WTC11 (cell line): ENCODE data around the gene TWIST2. TPM values are rescaled to one million over a fixed set of nuclear protein-coding genes. Genes with fewer than 3 reads are reported as not detected.

ENCODE experiments used
- ATAC-seq: fragments of 200-7000 bp; cut with Tn5 transposase; 2 replicates; pipeline ENCODE4 v1.10.0; 2021; ENCODE audit warnings: mild to moderate bottlenecking, moderate library complexity
- CTCF ChIA-PET: fragments of 300-600 bp; sonication (Branson Sonifier 250); formaldehyde crosslinking; loops from one replicate; lab custom pipeline; 2021; ENCODE audit warnings: antibody characterized with exemption; lab: Charles Lee
- POLR2A ChIA-PET: fragments of 350-600 bp; sonication (Branson Sonifier 250); formaldehyde crosslinking; loops from one replicate; lab custom pipeline; 2021; ENCODE audit warnings: antibody characterized with exemption; lab: Charles Lee
- DNase-seq: peaks from one replicate; pipeline ENCODE4 v3.0.0; 2021; ENCODE audit warnings: low spot score
- H3K27ac Mint-ChIP-seq: 2 replicates; pipeline ENCODE4 v1.8.0; 2021; ENCODE audit warnings: mixed read lengths
- H3K27me3 Mint-ChIP-seq: 2 replicates; pipeline ENCODE4 v1.8.0; 2021; ENCODE audit warnings: low read depth, mild to moderate bottlenecking, moderate library complexity, mixed read lengths
- H3K36me3 Mint-ChIP-seq: 2 replicates; pipeline ENCODE4 v1.8.0; 2021; ENCODE audit warnings: mixed read lengths
- H3K4me1 Mint-ChIP-seq: 2 replicates; pipeline ENCODE4 v1.8.0; 2022; ENCODE audit warnings: mixed read lengths
- H3K4me3 Mint-ChIP-seq: 2 replicates; pipeline ENCODE4 v1.8.0; 2021; ENCODE audit warnings: mild to moderate bottlenecking, moderate library complexity, mixed read lengths
- H3K9me3 Mint-ChIP-seq: 2 replicates; pipeline ENCODE4 v1.8.0; 2021; ENCODE audit warnings: mixed read lengths
- ATF1 ChIP-seq: sonication (generic); formaldehyde crosslinking; IDR thresholded peaks from 2 replicates; pipeline ENCODE4 v1.8.1; 2023; ENCODE audit warnings: mild to moderate bottlenecking, moderate library complexity, missing genetic modification reagents
- ATF6 ChIP-seq: sonication (generic); formaldehyde crosslinking; IDR thresholded peaks from 2 replicates; pipeline ENCODE4 v1.8.1; 2023; ENCODE audit warnings: mild to moderate bottlenecking, missing genetic modification reagents
- JAZF1 ChIP-seq: fragments of 250-450 bp; sonication (Bioruptor Pico); IDR thresholded peaks from 2 replicates; pipeline ENCODE4 v1.9.0; 2021; ENCODE audit warnings: moderate library complexity, mild to moderate bottlenecking, inconsistent platforms
- JUN ChIP-seq: sonication (generic); formaldehyde crosslinking; IDR thresholded peaks from 2 replicates; pipeline ENCODE4 v1.8.0; 2023; ENCODE audit warnings: mild to moderate bottlenecking, missing genetic modification reagents
- KAT7 ChIP-seq: sonication (generic); formaldehyde crosslinking; IDR thresholded peaks from 2 replicates; pipeline ENCODE4 v1.8.1; 2023; ENCODE audit warnings: missing genetic modification reagents, mild to moderate bottlenecking, borderline replicate concordance
- MXD4 ChIP-seq: fragments of 250-450 bp; sonication (Bioruptor Pico); IDR thresholded peaks from 2 replicates; pipeline ENCODE4 v1.8.0; 2021; ENCODE audit warnings: mild to moderate bottlenecking, moderate library complexity, borderline replicate concordance
- NFE2L1 ChIP-seq: sonication (generic); formaldehyde crosslinking; IDR thresholded peaks from 2 replicates; pipeline ENCODE4 v1.8.1; 2023; ENCODE audit warnings: missing genetic modification reagents
- NR2C2 ChIP-seq: sonication (generic); formaldehyde crosslinking; IDR thresholded peaks from 2 replicates; pipeline ENCODE4 v1.8.0; 2022; ENCODE audit warnings: mild to moderate bottlenecking, missing genetic modification reagents
- NR3C1 ChIP-seq: sonication (generic); formaldehyde crosslinking; conservative IDR thresholded peaks from 2 replicates; pipeline ENCODE4 v1.8.1; 2023; ENCODE audit warnings: low read depth, mild to moderate bottlenecking, missing genetic modification reagents
- RELA ChIP-seq: sonication (generic); formaldehyde crosslinking; IDR thresholded peaks from 2 replicates; pipeline ENCODE4 v1.8.1; 2022; ENCODE audit warnings: missing genetic modification reagents, mild to moderate bottlenecking, borderline replicate concordance
- ZNF121 ChIP-seq: sonication (generic); formaldehyde crosslinking; IDR thresholded peaks from 2 replicates; pipeline ENCODE4 v1.8.0; 2023; ENCODE audit warnings: missing genetic modification reagents
- ZNF138 ChIP-seq: sonication (generic); formaldehyde crosslinking; conservative IDR thresholded peaks from 2 replicates; pipeline ENCODE4 v1.8.1; 2022; ENCODE audit warnings: mild to moderate bottlenecking, moderate library complexity, missing genetic modification reagents
- ZNF423 ChIP-seq: fragments of 250-450 bp; sonication (Bioruptor Pico); IDR thresholded peaks from 2 replicates; pipeline ENCODE4 v2.1.2; 2022; ENCODE audit warnings: mild to moderate bottlenecking, moderate library complexity
- total RNA-seq: library from RNA; stranded (reverse); gene quantifications from 3 replicates; pipeline ENCODE4 v1.2.3, GENCODE V29; 2021
- TF ChIP-seq, protein P1 (sequence below): fragments of 250-450 bp; sonication (Bioruptor Pico); IDR thresholded peaks from 2 replicates; pipeline ENCODE4 v1.9.0; 2021; ENCODE audit warnings: mild to moderate bottlenecking
- TF ChIP-seq, protein P2 (sequence below): sonication (generic); formaldehyde crosslinking; IDR thresholded peaks from 2 replicates; pipeline ENCODE4 v1.8.1; 2022; ENCODE audit warnings: missing genetic modification reagents, borderline replicate concordance
- TF ChIP-seq, protein P3 (sequence below): fragments of 250-450 bp; sonication (Bioruptor Pico); IDR thresholded peaks from 2 replicates; pipeline ENCODE4 v1.9.0; 2021; ENCODE audit warnings: mild to moderate bottlenecking, borderline replicate concordance
- TF ChIP-seq, protein P4 (sequence below): sonication (generic); formaldehyde crosslinking; IDR thresholded peaks from 2 replicates; pipeline ENCODE4 v1.8.1; 2022; ENCODE audit warnings: low read depth, missing genetic modification reagents, borderline replicate concordance
- TF ChIP-seq, protein P5 (sequence below): sonication (generic); formaldehyde crosslinking; IDR thresholded peaks from 2 replicates; pipeline ENCODE4 v1.8.0; 2022; ENCODE audit warnings: missing genetic modification reagents
- TF ChIP-seq, protein P6 (sequence below): fragments of 250-450 bp; sonication (Bioruptor Pico); IDR thresholded peaks from 2 replicates; pipeline ENCODE4 v1.9.0; 2021; ENCODE audit warnings: moderate library complexity, mild to moderate bottlenecking, inconsistent platforms, borderline replicate concordance

Gene TWIST2
- total RNA-seq, 1 experiment from 2014 or later, result 5.7 TPM

DNA sequence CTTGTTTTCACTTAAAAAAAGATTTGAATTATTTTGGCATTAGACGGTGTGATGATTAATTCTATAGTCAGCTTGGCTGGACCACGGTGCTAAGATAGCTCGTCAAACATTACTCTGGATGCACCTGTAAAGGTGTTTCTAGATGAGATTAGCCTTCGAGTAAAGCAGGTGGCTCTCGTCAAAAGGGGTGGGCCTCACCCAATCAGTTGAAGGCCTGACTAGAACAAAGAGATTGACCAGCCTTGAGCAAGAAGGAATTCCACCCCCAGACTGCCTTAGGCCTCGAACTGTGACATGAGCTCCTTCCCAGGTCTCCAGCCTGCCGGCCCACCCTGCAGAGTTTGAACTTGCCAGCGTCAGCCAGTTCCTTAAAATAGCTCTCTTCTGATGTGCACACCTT lies 73.4 kb downstream of the TWIST2 start:
- no peak for ATAC-seq
- CTCF ChIA-PET, result no interaction called here

More for the DNA sequence above, 73.4 kb downstream of the TWIST2 start:
- POLR2A ChIA-PET, result no interaction called here
- TF ChIP-seq ZNF423 (CRISPR knock-in tag) (no peak), NR2C2 (CRISPR knock-in tag) (no peak), ZNF138 (CRISPR knock-in tag) (no peak), NR3C1 (CRISPR knock-in tag) (no peak), NFE2L1 (CRISPR knock-in tag) (no peak), MXD4 (CRISPR knock-in tag) (no peak), RELA (CRISPR knock-in tag) (no peak), ZNF121 (no peak), JUN (no peak), ATF6 (no peak), JAZF1 (CRISPR knock-in tag) (no peak), ATF1 (CRISPR knock-in tag) (no peak), KAT7 (no peak)
- TF ChIP-seq, protein P1, sequence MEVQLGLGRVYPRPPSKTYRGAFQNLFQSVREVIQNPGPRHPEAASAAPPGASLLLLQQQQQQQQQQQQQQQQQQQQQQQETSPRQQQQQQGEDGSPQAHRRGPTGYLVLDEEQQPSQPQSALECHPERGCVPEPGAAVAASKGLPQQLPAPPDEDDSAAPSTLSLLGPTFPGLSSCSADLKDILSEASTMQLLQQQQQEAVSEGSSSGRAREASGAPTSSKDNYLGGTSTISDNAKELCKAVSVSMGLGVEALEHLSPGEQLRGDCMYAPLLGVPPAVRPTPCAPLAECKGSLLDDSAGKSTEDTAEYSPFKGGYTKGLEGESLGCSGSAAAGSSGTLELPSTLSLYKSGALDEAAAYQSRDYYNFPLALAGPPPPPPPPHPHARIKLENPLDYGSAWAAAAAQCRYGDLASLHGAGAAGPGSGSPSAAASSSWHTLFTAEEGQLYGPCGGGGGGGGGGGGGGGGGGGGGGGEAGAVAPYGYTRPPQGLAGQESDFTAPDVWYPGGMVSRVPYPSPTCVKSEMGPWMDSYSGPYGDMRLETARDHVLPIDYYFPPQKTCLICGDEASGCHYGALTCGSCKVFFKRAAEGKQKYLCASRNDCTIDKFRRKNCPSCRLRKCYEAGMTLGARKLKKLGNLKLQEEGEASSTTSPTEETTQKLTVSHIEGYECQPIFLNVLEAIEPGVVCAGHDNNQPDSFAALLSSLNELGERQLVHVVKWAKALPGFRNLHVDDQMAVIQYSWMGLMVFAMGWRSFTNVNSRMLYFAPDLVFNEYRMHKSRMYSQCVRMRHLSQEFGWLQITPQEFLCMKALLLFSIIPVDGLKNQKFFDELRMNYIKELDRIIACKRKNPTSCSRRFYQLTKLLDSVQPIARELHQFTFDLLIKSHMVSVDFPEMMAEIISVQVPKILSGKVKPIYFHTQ (CRISPR knock-in tag), result no peak
- TF ChIP-seq, protein P2, sequence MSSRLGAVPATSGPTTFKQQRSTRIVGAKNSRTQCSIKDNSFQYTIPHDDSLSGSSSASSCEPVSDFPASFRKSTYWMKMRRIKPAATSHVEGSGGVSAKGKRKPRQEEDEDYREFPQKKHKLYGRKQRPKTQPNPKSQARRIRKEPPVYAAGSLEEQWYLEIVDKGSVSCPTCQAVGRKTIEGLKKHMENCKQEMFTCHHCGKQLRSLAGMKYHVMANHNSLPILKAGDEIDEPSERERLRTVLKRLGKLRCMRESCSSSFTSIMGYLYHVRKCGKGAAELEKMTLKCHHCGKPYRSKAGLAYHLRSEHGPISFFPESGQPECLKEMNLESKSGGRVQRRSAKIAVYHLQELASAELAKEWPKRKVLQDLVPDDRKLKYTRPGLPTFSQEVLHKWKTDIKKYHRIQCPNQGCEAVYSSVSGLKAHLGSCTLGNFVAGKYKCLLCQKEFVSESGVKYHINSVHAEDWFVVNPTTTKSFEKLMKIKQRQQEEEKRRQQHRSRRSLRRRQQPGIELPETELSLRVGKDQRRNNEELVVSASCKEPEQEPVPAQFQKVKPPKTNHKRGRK (CRISPR knock-in tag), result no peak
- TF ChIP-seq, protein P3, sequence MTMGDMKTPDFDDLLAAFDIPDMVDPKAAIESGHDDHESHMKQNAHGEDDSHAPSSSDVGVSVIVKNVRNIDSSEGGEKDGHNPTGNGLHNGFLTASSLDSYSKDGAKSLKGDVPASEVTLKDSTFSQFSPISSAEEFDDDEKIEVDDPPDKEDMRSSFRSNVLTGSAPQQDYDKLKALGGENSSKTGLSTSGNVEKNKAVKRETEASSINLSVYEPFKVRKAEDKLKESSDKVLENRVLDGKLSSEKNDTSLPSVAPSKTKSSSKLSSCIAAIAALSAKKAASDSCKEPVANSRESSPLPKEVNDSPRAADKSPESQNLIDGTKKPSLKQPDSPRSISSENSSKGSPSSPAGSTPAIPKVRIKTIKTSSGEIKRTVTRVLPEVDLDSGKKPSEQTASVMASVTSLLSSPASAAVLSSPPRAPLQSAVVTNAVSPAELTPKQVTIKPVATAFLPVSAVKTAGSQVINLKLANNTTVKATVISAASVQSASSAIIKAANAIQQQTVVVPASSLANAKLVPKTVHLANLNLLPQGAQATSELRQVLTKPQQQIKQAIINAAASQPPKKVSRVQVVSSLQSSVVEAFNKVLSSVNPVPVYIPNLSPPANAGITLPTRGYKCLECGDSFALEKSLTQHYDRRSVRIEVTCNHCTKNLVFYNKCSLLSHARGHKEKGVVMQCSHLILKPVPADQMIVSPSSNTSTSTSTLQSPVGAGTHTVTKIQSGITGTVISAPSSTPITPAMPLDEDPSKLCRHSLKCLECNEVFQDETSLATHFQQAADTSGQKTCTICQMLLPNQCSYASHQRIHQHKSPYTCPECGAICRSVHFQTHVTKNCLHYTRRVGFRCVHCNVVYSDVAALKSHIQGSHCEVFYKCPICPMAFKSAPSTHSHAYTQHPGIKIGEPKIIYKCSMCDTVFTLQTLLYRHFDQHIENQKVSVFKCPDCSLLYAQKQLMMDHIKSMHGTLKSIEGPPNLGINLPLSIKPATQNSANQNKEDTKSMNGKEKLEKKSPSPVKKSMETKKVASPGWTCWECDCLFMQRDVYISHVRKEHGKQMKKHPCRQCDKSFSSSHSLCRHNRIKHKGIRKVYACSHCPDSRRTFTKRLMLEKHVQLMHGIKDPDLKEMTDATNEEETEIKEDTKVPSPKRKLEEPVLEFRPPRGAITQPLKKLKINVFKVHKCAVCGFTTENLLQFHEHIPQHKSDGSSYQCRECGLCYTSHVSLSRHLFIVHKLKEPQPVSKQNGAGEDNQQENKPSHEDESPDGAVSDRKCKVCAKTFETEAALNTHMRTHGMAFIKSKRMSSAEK (CRISPR knock-in tag), result no peak
- TF ChIP-seq, protein P4, sequence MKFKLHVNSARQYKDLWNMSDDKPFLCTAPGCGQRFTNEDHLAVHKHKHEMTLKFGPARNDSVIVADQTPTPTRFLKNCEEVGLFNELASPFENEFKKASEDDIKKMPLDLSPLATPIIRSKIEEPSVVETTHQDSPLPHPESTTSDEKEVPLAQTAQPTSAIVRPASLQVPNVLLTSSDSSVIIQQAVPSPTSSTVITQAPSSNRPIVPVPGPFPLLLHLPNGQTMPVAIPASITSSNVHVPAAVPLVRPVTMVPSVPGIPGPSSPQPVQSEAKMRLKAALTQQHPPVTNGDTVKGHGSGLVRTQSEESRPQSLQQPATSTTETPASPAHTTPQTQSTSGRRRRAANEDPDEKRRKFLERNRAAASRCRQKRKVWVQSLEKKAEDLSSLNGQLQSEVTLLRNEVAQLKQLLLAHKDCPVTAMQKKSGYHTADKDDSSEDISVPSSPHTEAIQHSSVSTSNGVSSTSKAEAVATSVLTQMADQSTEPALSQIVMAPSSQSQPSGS, result no peak
- TF ChIP-seq, protein P5, sequence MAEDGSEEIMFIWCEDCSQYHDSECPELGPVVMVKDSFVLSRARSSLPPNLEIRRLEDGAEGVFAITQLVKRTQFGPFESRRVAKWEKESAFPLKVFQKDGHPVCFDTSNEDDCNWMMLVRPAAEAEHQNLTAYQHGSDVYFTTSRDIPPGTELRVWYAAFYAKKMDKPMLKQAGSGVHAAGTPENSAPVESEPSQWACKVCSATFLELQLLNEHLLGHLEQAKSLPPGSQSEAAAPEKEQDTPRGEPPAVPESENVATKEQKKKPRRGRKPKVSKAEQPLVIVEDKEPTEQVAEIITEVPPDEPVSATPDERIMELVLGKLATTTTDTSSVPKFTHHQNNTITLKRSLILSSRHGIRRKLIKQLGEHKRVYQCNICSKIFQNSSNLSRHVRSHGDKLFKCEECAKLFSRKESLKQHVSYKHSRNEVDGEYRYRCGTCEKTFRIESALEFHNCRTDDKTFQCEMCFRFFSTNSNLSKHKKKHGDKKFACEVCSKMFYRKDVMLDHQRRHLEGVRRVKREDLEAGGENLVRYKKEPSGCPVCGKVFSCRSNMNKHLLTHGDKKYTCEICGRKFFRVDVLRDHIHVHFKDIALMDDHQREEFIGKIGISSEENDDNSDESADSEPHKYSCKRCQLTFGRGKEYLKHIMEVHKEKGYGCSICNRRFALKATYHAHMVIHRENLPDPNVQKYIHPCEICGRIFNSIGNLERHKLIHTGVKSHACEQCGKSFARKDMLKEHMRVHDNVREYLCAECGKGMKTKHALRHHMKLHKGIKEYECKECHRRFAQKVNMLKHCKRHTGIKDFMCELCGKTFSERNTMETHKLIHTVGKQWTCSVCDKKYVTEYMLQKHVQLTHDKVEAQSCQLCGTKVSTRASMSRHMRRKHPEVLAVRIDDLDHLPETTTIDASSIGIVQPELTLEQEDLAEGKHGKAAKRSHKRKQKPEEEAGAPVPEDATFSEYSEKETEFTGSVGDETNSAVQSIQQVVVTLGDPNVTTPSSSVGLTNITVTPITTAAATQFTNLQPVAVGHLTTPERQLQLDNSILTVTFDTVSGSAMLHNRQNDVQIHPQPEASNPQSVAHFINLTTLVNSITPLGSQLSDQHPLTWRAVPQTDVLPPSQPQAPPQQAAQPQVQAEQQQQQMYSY, result no peak
- TF ChIP-seq, protein P6, sequence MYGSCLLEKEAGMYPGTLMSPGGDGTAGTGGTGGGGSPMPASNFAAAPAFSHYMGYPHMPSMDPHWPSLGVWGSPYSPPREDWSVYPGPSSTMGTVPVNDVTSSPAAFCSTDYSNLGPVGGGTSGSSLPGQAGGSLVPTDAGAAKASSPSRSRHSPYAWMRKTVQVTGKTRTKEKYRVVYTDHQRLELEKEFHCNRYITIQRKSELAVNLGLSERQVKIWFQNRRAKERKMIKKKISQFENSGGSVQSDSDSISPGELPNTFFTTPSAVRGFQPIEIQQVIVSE (CRISPR knock-in tag), result no peak
- TF ChIP-seq, all 79 proteins: peak for 0
- DNase-seq, result no peak
- H3K36me3 Mint-ChIP-seq, result no peaks in the 10 kb centered on the region
- no peak overlapping the region for H3K27ac Mint-ChIP-seq
- H3K27me3 Mint-ChIP-seq, result no peaks in the 10 kb centered on the region; the same call in 1 of the 2 replicates
- no peaks in the 10 kb centered on the region for H3K4me1 Mint-ChIP-seq
- H3K9me3 Mint-ChIP-seq, result no peaks in the 10 kb centered on the region
- H3K4me3 Mint-ChIP-seq, result no peak overlapping the region
